ENCODE results near the gene MVK.

The MVK gene

GRCh38 chr12:109639151-109639872, 65.7 kb downstream of the MVK start:
- Mint-ChIP-seq H3K9me3 (no peaks in the 10 kb centered on the region), H3K4me1 (ENCODE audit: low read depth) (no peaks in the 10 kb centered on the region), H3K27me3 (peaks cover 2% of the 10 kb centered on the region), H3K4me3 (no peak overlapping the region), H3K36me3 (ENCODE audit: low read depth) (no peaks in the 10 kb centered on the region), H3K27ac (no peak overlapping the region)
- intact Hi-C loops (cut with micrococcal nuclease), result no loop called here

DNA sequence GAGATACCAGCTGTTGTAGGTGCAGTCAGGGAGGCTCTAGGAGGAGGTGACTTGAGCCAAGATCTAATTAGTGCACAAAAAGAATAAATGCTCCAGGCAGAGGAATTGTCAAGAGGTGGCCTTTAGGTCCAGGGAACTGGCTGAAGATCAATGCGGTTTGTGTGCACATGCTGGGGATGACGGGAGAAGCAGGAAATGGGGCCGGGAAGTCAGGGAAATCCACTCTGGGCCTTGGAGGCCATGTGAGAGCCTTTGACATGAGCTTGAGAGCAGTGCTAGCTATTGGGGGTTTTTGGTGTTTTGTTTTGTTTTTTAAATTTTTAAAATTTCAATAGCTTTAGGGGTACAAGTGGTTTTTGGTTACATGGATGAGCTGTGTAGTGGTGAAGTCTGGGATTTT, 67.4 kb downstream of the MVK start:
- Mint-ChIP-seq H3K36me3 (ENCODE audit: low read depth) (no peaks in the 10 kb centered on the region), H3K27me3 (peaks cover 2% of the 10 kb centered on the region), H3K27ac (no peak overlapping the region), H3K4me3 (no peak overlapping the region), H3K9me3 (no peaks in the 10 kb centered on the region), H3K4me1 (ENCODE audit: low read depth) (no peaks in the 10 kb centered on the region)
- intact Hi-C loops (cut with micrococcal nuclease), result no loop called here

DNA sequence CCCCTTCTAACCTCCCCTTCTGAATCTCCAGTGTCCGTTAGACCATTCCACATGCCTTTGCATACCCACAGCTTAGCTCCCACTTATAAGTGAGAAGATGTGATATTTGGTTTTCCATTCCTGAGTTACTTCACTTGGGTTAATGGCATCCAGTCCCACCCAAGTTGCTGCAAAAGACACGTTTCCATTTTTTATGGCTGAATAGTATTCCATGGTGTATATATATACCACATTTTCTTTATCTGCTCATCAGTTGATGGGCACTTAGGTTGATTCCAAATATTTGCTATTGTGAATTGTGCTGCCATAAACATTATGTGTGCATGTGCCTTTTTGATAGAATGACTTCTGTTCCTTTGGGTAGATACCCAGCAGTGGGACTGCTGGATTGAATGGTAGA, 67.8 kb downstream of the MVK start:
- no peak overlapping the region for H3K27ac Mint-ChIP-seq
- intact Hi-C loops (cut with micrococcal nuclease), result no loop called here
- no peaks in the 10 kb centered on the region for H3K9me3 Mint-ChIP-seq
- H3K4me1 Mint-ChIP-seq (ENCODE audit: low read depth), result no peaks in the 10 kb centered on the region
- no peak overlapping the region for H3K4me3 Mint-ChIP-seq
- peaks cover 2% of the 10 kb centered on the region for H3K27me3 Mint-ChIP-seq
- no peaks in the 10 kb centered on the region for H3K36me3 Mint-ChIP-seq (ENCODE audit: low read depth)

DNA sequence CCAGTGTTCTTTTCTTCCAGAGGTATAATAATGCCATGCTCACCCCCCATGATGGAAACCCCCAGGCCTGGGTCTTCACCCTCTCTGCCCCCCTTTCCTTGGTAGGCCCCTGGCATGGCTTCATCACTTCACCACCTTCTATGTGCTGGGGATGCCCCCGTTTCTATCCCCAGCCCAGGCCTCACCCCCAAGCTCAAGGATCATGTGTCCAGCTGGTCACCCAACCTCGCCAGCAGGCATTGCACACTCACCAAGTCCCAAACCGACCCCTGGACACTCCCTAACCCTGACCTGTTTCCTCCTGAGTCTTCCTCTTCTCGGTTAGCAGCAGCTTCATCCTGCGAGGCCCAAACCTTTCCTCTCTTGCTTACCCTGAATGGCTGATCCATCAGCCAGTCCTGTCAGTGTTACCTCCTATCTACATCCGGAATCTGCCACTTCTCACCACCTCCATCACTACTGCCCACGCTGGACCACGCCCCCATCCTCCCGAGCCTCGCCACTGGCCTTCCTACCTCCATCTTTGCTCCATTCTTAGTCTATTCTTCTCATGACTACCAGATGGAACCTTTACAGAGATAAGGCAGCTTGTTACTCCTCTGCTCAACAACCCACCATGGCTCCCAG, 69.0 kb downstream of the MVK start:
- Mint-ChIP-seq H3K36me3 (ENCODE audit: low read depth) (no peaks in the 10 kb centered on the region), H3K9me3 (no peaks in the 10 kb centered on the region), H3K4me3 (no peak overlapping the region), H3K27me3 (peaks cover 4% of the 10 kb centered on the region), H3K27ac (no peak overlapping the region), H3K4me1 (ENCODE audit: low read depth) (no peaks in the 10 kb centered on the region)
- intact Hi-C loops (cut with micrococcal nuclease), result no loop called here

DNA sequence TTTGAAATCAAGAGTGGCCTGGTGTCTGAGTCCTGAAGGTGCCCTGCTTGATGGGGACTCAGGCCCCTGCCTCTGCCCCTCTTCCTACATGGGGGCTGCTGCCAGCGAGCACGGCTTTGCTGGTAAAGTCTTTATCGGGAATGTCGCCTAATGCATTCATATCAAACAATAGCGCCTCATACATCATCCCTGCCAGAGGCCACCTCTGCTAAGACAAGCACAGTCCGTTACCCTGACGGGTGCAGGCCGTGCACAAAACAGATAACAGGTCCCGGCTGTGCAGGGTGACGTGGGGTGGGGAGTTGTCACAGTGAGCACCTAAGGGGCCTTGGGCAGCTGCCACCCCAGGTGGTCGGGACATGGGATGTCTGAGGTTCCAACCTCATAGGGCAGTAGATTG, 71.6 kb downstream of the MVK start:
- Mint-ChIP-seq H3K36me3 (ENCODE audit: low read depth) (no peaks in the 10 kb centered on the region), H3K9me3 (no peaks in the 10 kb centered on the region), H3K27me3 (peaks cover 4% of the 10 kb centered on the region), H3K4me1 (ENCODE audit: low read depth) (no peaks in the 10 kb centered on the region), H3K4me3 (no peak overlapping the region), H3K27ac (no peak overlapping the region)
- intact Hi-C loops (cut with micrococcal nuclease), result no loop called here

DNA sequence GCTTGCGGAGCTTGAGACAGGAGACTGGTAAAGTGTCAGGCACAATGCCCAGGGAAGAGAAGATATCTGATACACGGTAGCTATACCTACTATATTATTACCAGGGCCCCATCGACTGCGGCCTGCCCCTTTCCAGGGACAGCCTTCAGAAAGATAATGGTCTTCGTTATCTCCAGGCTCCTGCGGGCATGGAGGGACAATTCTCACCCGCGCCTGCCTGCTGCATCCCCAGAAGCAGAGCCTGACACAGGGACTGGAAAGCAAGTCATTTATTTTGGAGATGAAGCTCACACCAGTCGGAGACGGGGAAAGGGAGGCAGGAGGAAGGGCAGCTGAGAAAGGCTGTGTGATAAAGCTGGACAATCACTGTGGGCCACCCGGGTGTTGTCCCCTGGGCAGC, 72.1 kb downstream of the MVK start:
- H3K4me3 Mint-ChIP-seq, result no peak overlapping the region
- H3K27me3 Mint-ChIP-seq, result peaks cover 4% of the 10 kb centered on the region
- no peak overlapping the region for H3K27ac Mint-ChIP-seq
- intact Hi-C loops (cut with micrococcal nuclease), result no loop called here
- H3K9me3 Mint-ChIP-seq, result no peaks in the 10 kb centered on the region
- no peaks in the 10 kb centered on the region for H3K36me3 Mint-ChIP-seq (ENCODE audit: low read depth)
- H3K4me1 Mint-ChIP-seq (ENCODE audit: low read depth), result no peaks in the 10 kb centered on the region
